ENCODE results near the gene GALC.

The GALC gene

GRCh38 chr14:87955501-87955900, 37.5 kb downstream of the GALC start:
- in situ Hi-C loops (cut with HindIII; ENCODE audit: low sequenced_read_pairs), result no loop called here
- TF ChIP-seq CTCF (IDR thresholded peaks at IDR 0.05; ENCODE audit: low read depth, low read length), result no peak
- H3K4me3 ChIP-seq (ENCODE audit: low read depth, low read length), result no peak overlapping the region
- DNase-seq (ENCODE audit: low read depth, low spot score), result no peak

- H3K4me3 ChIP-seq (ENCODE audit: low read depth, low read length), result no peak overlapping the region
- DNase-seq (ENCODE audit: low read depth, low spot score), result no peak
- in situ Hi-C loops (cut with HindIII; ENCODE audit: low sequenced_read_pairs), result no loop called here
- TF ChIP-seq CTCF (IDR thresholded peaks at IDR 0.05; ENCODE audit: low read depth, low read length), result no peak
Observed at GRCh38 chr14:87952307-87953094, 40.5 kb downstream of the GALC start.

- in situ Hi-C loops (cut with HindIII; ENCODE audit: low sequenced_read_pairs), result no loop called here
- peak; percentile 64 for DNase-seq (ENCODE audit: low read depth, low spot score)
- peak; percentile 54 for TF ChIP-seq CTCF (IDR thresholded peaks at IDR 0.05; ENCODE audit: low read depth, low read length)
- H3K4me3 ChIP-seq (ENCODE audit: low read depth, low read length), result no peak overlapping the region
Observed at GRCh38 chr14:87944987-87945604, 47.9 kb downstream of the GALC start.

GRCh38 chr14:87940894-87941293, 52.1 kb downstream of the GALC start:
- no peak overlapping the region for H3K4me3 ChIP-seq (ENCODE audit: low read depth, low read length)

GRCh38 chr14:87940382-87940781, 52.6 kb downstream of the GALC start:
- no peak for TF ChIP-seq CTCF (IDR thresholded peaks at IDR 0.05; ENCODE audit: low read depth, low read length)
- H3K4me3 ChIP-seq (ENCODE audit: low read depth, low read length), result no peak overlapping the region
- DNase-seq (ENCODE audit: low read depth, low spot score), result no peak
- in situ Hi-C loops (cut with HindIII; ENCODE audit: low sequenced_read_pairs), result no loop called here

More at GRCh38 chr14:87940894-87941293, 52.1 kb downstream of the GALC start:
- in situ Hi-C loops (cut with HindIII; ENCODE audit: low sequenced_read_pairs), result no loop called here
- DNase-seq (ENCODE audit: low read depth, low spot score), result no peak
- no peak for TF ChIP-seq CTCF (IDR thresholded peaks at IDR 0.05; ENCODE audit: low read depth, low read length)

GRCh38 chr14:87935886-87936285, 57.1 kb downstream of the GALC start:
- no peak for DNase-seq (ENCODE audit: low read depth, low spot score)
- no peak for TF ChIP-seq CTCF (IDR thresholded peaks at IDR 0.05; ENCODE audit: low read depth, low read length)
- in situ Hi-C loops (cut with HindIII; ENCODE audit: low sequenced_read_pairs), result no loop called here
- H3K4me3 ChIP-seq (ENCODE audit: low read depth, low read length), result no peak overlapping the region

All from astrocyte of the spinal cord (primary cell).